AG04449 (cell line): ENCODE results near the gene DVL1.
A peak's percentile ranks its signal among the peaks of the same experiment; 100 is the strongest.

Source experiments
- CTCF ChIA-PET: fragments of 350-600 bp; formaldehyde crosslinking; extraction: SDS; loops from one replicate; lab custom pipeline; 2021; ENCODE audit warnings: antibody characterized with exemption; lab: Yijun Ruan, JAX
- POLR2A ChIA-PET: fragments of 400-600, 350-600 bp; formaldehyde crosslinking; extraction: SDS; loops from one replicate; lab custom pipeline; 2020; ENCODE audit warnings: antibody characterized with exemption, inconsistent platforms; lab: Yijun Ruan, JAX
- DNase-seq: peaks from one replicate; pipeline ENCODE4 v3.0.0-alpha.2; 2010; ENCODE audit warnings: low read depth, low spot score
- H3K4me3 ChIP-seq: 2 replicates; pipeline ENCODE4 v1.5.1; 2011; ENCODE audit warnings: low read depth, mild to moderate bottlenecking, control low read depth, low read length
- CTCF ChIP-seq: IDR thresholded peaks from one replicate; pipeline ENCODE4 v1.5.1; 2011; ENCODE audit warnings: mild to moderate bottlenecking, moderate library complexity, low read length, control low read depth, inconsistent platforms; ENCODE audit not compliant: insufficient read depth; ENCODE audit errors: missing control alignments

Gene DVL1

GRCh38 chr1:1360506-1361169 lies 11.4 kb upstream of the DVL1 start:
- H3K4me3 ChIP-seq = no peak overlapping the region
- DNase-seq = peak; percentile 63
- ChIA-PET POLR2A (interaction anchor here (0.6 to 1.0 kb wide), 5 partner anchors 9 to 363 kb away, joined by 3 read pairs; partner anchors contain the start of gene AURKAIP1), CTCF (no interaction called here)
- no peak for TF ChIP-seq CTCF

GRCh38 chr1:1359664-1360468 lies 10.6 kb upstream of the DVL1 start:
- POLR2A ChIA-PET = interaction anchor here (0.6 to 2.1 kb wide), 6 partner anchors 12 to 362 kb away, joined by 3 to 15 read pairs (median 3); partner anchors contain the start of gene AURKAIP1
- H3K4me3 ChIP-seq = peak overlapping the region; percentile 29
- CTCF ChIA-PET = interaction anchor here (3.3 kb wide), 1 partner anchor 11 kb away, joined by 27 read pairs; no protein-coding TSS in a partner anchor
- peak; percentile 40 for DNase-seq
- no peak for TF ChIP-seq CTCF

GRCh38 chr1:1359308-1359663 lies 10.1 kb upstream of the DVL1 start:
- DNase-seq = peak; percentile 36
- TF ChIP-seq CTCF = no peak
- ChIA-PET POLR2A (interaction anchor here (1.3 to 2.1 kb wide), 3 partner anchors 12 to 40 kb away, joined by 3 to 15 read pairs (median 9); partner anchors contain the start of genes AURKAIP1 and CCNL2), CTCF (interaction anchor here (0.6 to 3.3 kb wide), 2 partner anchors 11 to 12 kb away, joined by 4 to 27 read pairs; no protein-coding TSS in a partner anchor)
- peak overlapping the region; percentile 85 for H3K4me3 ChIP-seq

- peak; percentile 31 for DNase-seq
- no peak for TF ChIP-seq CTCF
- ChIA-PET CTCF (interaction anchor here (0.6 to 3.3 kb wide), 5 partner anchors 10 to 40 kb away, joined by 3 to 27 read pairs (median 4); partner anchors contain the start of gene CCNL2), POLR2A (interaction anchor here (1.3 to 2.2 kb wide), 4 partner anchors 11 to 40 kb away, joined by 3 to 15 read pairs (median 8); partner anchors contain the start of genes AURKAIP1 and CCNL2)
- peak within 1 kb of the TSS; percentile 85 for H3K4me3 ChIP-seq
These were observed 9.4 kb upstream of the DVL1 start, which contains the start of gene MXRA8 for GRCh38 chr1:1358433-1359271. MXRA8 (minus strand) TSS chr1:1358555; CDS start chr1:1358504, 51 bp downstream.

GRCh38 chr1:1357871-1358432 lies 8.7 kb upstream of the DVL1 start:
- POLR2A ChIA-PET = interaction anchor here (1.1 to 2.2 kb wide), 4 partner anchors 10 to 67 kb away, joined by 3 to 15 read pairs (median 6); partner anchors contain the start of genes AURKAIP1 and CCNL2
- TF ChIP-seq CTCF = no peak
- H3K4me3 ChIP-seq = peak overlapping the region; percentile 85
- CTCF ChIA-PET = interaction anchor here (0.7 to 3.3 kb wide), 6 partner anchors 10 to 41 kb away, joined by 3 to 27 read pairs (median 4); partner anchors contain the start of gene CCNL2
- no peak for DNase-seq
